DMS114 treated with DMSO at 0.1 percent for 48 hours (cell line): ENCODE data around the gene DHRS9.
"Not testable (repeated sequence)": the region's sequence is repeated elsewhere in the genome, so short reads cannot be mapped to it uniquely, and the experiment has no call there.

Experiments used
- DNase-seq: peaks from one replicate; lab custom pipeline; 2025; ENCODE audit not compliant: unreplicated experiment; lab: John Stamatoyannopoulos, UW

DHRS9 gene

GRCh38 chr2:169131587-169132512 lies 62.5 kb downstream of the DHRS9 start:
- DNase-seq, result peak; percentile 5

GRCh38 chr2:169134272-169134671 lies 64.9 kb downstream of the DHRS9 start:
- DNase-seq, result not testable (repeated sequence)

DNA sequence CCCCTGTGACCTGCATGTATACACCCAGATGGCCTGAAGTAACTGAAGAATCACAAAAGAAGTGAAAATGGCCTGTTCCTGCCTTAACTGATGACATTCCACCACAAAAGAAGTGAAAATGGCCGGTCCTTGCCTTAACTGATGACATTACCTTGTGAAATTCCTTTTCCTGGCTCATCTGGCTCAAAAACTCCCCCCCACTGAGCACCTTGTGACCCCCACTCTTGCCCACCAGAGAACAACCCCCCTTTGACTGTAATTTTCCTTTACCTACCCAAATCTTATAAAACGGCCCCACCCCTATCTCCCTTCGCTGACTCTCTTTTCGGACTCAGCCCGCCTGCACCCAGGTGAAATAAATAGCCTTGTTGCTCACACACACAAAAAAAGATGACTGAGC lies 67.1 kb downstream of the DHRS9 start:
- DNase-seq, result not testable (repeated sequence)

- no peak for DNase-seq
These were observed 67.6 kb downstream of the DHRS9 start for GRCh38 chr2:169136885-169137534.

DNA sequence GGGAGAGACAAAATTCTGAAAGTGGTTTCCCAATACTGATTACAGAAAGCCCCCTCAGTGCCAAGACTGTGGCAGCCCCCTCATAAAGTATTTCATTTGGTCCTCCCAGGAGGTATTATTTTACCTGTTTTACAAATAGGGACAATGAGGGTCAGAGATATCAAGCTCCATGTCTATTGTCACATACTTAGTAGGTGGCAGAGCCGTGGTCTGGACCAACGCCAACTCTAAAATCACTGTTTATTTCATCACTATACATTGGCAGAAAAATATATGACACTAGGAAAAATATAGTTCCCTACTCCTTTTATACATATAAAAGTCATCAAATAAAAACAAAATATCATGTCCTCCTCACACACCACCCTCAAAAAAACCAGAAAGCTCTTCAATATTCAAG lies 68.6 kb downstream of the DHRS9 start:
- no peak for DNase-seq

GRCh38 chr2:169139145-169139544 lies 69.8 kb downstream of the DHRS9 start:
- no peak for DNase-seq

DNA sequence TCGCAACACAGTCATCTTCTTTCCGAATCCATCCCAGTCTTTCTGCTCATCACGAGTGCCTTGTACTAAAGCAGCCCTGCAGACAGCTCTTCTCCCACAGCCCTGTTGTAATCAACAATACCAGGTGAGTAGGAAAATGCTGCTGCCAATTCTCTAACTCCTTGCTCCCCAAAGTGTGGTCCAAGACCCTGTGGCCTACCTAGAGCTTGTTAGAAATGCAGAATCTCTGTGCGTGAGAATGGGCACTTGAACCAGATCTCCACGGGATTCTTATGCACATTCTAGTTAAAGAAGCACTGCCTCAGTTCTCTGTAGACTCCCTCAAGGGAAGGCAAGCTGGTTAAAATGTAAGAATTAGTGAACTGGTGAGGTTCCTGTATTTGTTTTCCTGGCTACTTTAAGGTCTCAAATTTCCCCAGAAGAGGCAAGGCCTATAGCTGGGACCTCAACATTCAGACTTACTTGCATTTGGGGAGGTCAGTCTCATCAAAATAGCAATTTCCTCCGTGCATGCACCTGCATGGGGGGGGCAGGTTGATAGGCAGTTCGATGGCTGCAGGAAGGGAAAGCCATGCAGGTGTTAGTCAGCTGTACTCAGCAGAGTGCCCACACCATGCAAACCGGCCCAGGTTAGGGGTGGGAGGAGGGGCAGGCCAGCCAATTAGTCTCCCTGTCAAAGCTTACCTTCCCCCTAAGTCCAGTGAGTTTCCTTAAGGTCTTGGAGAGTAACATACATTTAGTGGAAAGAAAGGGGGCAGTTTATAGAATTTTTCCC lies 70.8 kb downstream of the DHRS9 start:
- DNase-seq, result no peak

GRCh38 chr2:169141713-169142352 lies 72.5 kb downstream of the DHRS9 start:
- peak; percentile 0 for DNase-seq

DNA sequence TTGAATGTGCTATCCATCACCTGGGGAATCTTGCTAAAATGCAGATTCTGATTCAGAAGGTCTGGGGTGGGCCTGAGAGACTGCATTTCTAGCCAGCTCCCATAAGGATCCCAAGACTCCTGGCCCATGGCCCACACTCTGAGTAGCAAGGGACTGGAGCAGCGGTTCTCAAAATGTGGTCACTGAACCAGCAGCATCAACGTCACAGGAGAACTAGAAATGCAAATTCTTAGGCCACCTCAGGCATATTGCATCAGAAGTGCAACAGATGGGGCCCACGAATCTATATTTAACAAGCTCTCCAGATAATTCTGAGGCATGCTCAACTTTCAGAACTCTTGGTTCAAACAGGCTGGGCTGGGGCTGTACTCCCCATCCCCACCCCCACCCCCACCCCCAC lies 74.6 kb downstream of the DHRS9 start:
- no peak for DNase-seq
